ENCODE measurements around the gene CLCN3. TPM values are rescaled to one million over a fixed set of nuclear protein-coding genes. Genes with fewer than 3 reads are reported as not detected.
A peak's percentile ranks its signal among the peaks of the same experiment; 100 is the strongest.

CLCN3 gene
- total and polyA plus RNA-seq, 9 donors, result 11.8 to 38.5 (median 29.6) TPM

DNA sequence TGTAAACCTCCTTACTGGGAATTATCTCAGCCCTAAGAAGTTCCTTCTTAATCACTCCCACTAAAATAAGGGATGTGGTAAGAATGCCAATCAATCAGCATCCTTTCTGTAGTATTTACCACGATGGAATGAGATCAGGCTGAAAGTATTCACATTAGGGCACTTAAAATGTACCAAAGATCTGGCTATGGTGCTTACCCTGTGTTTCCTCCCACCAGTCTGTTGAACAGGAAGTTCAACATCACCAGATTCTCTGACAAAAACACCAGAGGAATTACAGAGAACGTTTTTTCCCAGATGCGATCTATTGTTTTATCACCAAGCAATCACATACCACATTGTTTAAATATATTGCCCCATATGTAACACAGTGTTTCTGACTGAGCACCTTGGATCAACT lies 2.1 kb upstream of the CLCN3 start:
- H3K9me3 ChIP-seq, result no peaks in the 10 kb centered on the region
- TF ChIP-seq EP300 (IDR thresholded peaks at IDR 0.05) (no peak), POLR2A (IDR thresholded peaks at IDR 0.05) (no peak), CTCF (IDR thresholded peaks at IDR 0.05) (no peak)
- no peaks in the 10 kb centered on the region for H3K27me3 ChIP-seq
- peaks cover 2% of the 10 kb centered on the region for H3K4me1 ChIP-seq (ENCODE audit: insufficient read depth)
- no peaks in the 10 kb centered on the region for H3K36me3 ChIP-seq
- H3K27ac ChIP-seq, result no peak overlapping the region
- DNase-seq, result no peak
- intact Hi-C loops (cut with DNase I), result loop anchor here in 1 of 4 donors (5.0 kb wide), 1 partner anchor 39 kb away; no protein-coding TSS in a partner anchor
- H3K4me3 ChIP-seq, result no peak overlapping the region
- 60 to 66% (median 62%) methylated on average over 3 of the region's 3 CpGs for WGBS, 3 donors

- peak overlapping the region; percentile 85 for H3K4me3 ChIP-seq
- H3K36me3 ChIP-seq, result no peaks in the 10 kb centered on the region
- peaks cover 2% of the 10 kb centered on the region for H3K4me1 ChIP-seq (ENCODE audit: insufficient read depth)
- no peak for DNase-seq
- intact Hi-C loops (cut with DNase I), result loop anchor here in 1 of 4 donors (5.0 kb wide), 1 partner anchor 38 kb away; no protein-coding TSS in a partner anchor
- no peaks in the 10 kb centered on the region for H3K9me3 ChIP-seq
- TF ChIP-seq POLR2A (IDR thresholded peaks at IDR 0.05) (no peak), CTCF (IDR thresholded peaks at IDR 0.05) (no peak), EP300 (IDR thresholded peaks at IDR 0.05) (no peak)
- no peak overlapping the region for H3K27ac ChIP-seq
- WGBS, 3 donors, result 85 to 88% (median 86%) methylated on average over 4 of the region's 4 CpGs
- H3K27me3 ChIP-seq, result no peaks in the 10 kb centered on the region
Observed at GRCh38 chr4:169618986-169619385, 1.4 kb upstream of the CLCN3 start.

GRCh38 chr4:169619518-169619957 lies 840 bp upstream of the CLCN3 start:
- peak in 3 of 5 donors; percentile 17 to 39 (median 30) for DNase-seq
- no peaks in the 10 kb centered on the region for H3K27me3 ChIP-seq
- H3K36me3 ChIP-seq, result no peaks in the 10 kb centered on the region
- 0 to 1% (median 1%) methylated on average over 12 of the region's 12 CpGs for WGBS, 3 donors
- H3K4me1 ChIP-seq (ENCODE audit: insufficient read depth), result peaks cover 2% of the 10 kb centered on the region
- TF ChIP-seq CTCF (IDR thresholded peaks at IDR 0.05) (peak in 2 of 3 donors; percentile 45 to 47), POLR2A (IDR thresholded peaks at IDR 0.05) (no peak), EP300 (IDR thresholded peaks at IDR 0.05) (no peak)
- H3K27ac ChIP-seq, result peak overlapping the region; percentile 76 to 87
- intact Hi-C loops (cut with DNase I), result loop anchor here in 1 of 4 donors (5.0 kb wide), 1 partner anchor 38 kb away; no protein-coding TSS in a partner anchor
- H3K9me3 ChIP-seq, result no peaks in the 10 kb centered on the region
- H3K4me3 ChIP-seq, result peak overlapping the region; percentile 85

DNA sequence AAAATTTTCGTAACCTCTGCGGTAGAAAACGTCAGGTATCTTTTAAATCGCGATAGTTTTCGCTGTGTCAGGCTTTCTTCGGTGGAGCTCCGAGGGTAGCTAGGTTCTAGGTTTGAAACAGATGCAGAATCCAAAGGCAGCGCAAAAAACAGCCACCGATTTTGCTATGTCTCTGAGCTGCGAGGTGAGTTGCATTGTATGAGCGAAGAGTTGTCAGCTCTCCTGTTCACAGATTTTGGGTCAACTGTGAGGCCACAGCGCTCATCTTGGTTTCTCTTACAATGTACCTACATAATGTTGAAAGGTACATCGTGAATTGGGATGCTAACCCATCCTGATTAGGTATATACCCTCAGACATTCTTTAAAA lies 486 bp downstream of the CLCN3 start:
- TF ChIP-seq EP300 (IDR thresholded peaks at IDR 0.05), result no peak
- TF ChIP-seq CTCF (IDR thresholded peaks at IDR 0.05), result no peak
- no peak for TF ChIP-seq POLR2A (IDR thresholded peaks at IDR 0.05)
- peaks cover 2% of the 10 kb centered on the region for H3K4me1 ChIP-seq (ENCODE audit: insufficient read depth)
- H3K4me3 ChIP-seq, result peak overlapping the region; percentile 85
- H3K36me3 ChIP-seq, result no peaks in the 10 kb centered on the region
- 0 to 1% (median 1%) methylated on average over 14 of the region's 14 CpGs for WGBS, 3 donors
- intact Hi-C loops (cut with DNase I), result no loop called here
- H3K27ac ChIP-seq, result peak overlapping the region; percentile 76 to 87
- no peaks in the 10 kb centered on the region for H3K9me3 ChIP-seq
- H3K27me3 ChIP-seq, result no peaks in the 10 kb centered on the region
- DNase-seq, result peak in 3 of 5 donors; percentile 17 to 42 (median 30)
